CD4-positive, alpha-beta T cell (primary cell): ENCODE results near the gene COL4A3. TPM values are rescaled to one million over a fixed set of nuclear protein-coding genes. Genes with fewer than 3 reads are reported as not detected.

Experiments used
- ATAC-seq: fragments of 200-7000 bp; cut with Tn5 transposase; one replicate; pipeline ENCODE4 v1.10.0; 2022; ENCODE audit warnings: mild to moderate bottlenecking; ENCODE audit not compliant: poor library complexity
- CTCF ChIA-PET: fragments of 350-600 bp; sonication (Branson Sonifier 250); formaldehyde crosslinking; loops from one replicate; lab custom pipeline; 2021; ENCODE audit warnings: antibody characterized with exemption, inconsistent platforms; lab: Charles Lee
- POLR2A ChIA-PET: fragments of 350-600 bp; sonication (Branson Sonifier 250); formaldehyde crosslinking; loops from one replicate; lab custom pipeline; 2021; ENCODE audit warnings: antibody characterized with exemption, inconsistent platforms; lab: Charles Lee
- DNase-seq, 14 experiments: peaks; one replicate each; pipeline ENCODE4 v3.0.0-alpha.2; 2013 to 2020; ENCODE audit warnings: mixed read lengths in 2 of 14
- H3K27ac ChIP-seq, 2 donors: one replicate each; pipeline versions ENCODE4 v1.5.1 to v1.7.0; 2013; ENCODE audit warnings: low read length in 2 of 2, low read depth in 1 of 2, mild to moderate bottlenecking in 1 of 2
- H3K27me3 ChIP-seq, 2 experiments: 1 replicate in 1 of 2; 2 replicates in 1 of 2; pipeline versions ENCODE4 v1.6.1 to v1.7.0; 2013; ENCODE audit warnings: low read length in 2 of 2, control low read depth in 1 of 2, mild to moderate bottlenecking in 1 of 2, moderate library complexity in 1 of 2; ENCODE audit not compliant: insufficient read depth in 2 of 2, control insufficient read depth in 1 of 2
- H3K36me3 ChIP-seq: one replicate; pipeline ENCODE4 v1.6.1; 2013; ENCODE audit warnings: low read length, control low read depth; ENCODE audit not compliant: insufficient read depth
- H3K4me1 ChIP-seq: one replicate; pipeline ENCODE4 v1.6.1; 2013; ENCODE audit warnings: low read length, control low read depth; ENCODE audit not compliant: insufficient read depth
- H3K4me3 ChIP-seq: one replicate; pipeline ENCODE4 v1.5.1; 2013; ENCODE audit warnings: mild to moderate bottlenecking, low read length, moderate library complexity
- H3K9me3 ChIP-seq, 2 experiments: 1 replicate in 1 of 2; 2 replicates in 1 of 2; pipeline versions ENCODE4 v1.6.1 to v1.7.0; 2013; ENCODE audit warnings: low read length in 2 of 2, mild to moderate bottlenecking in 2 of 2, control low read depth in 1 of 2, moderate library complexity in 1 of 2; ENCODE audit not compliant: control insufficient read depth in 1 of 2, insufficient read depth in 1 of 2
- H3K27ac Mint-ChIP-seq: one replicate; pipeline ENCODE4 v1.8.0; 2020; ENCODE audit warnings: mixed read lengths
- H3K27me3 Mint-ChIP-seq: one replicate; pipeline ENCODE4 v1.8.0; 2021; ENCODE audit warnings: mixed read lengths
- H3K36me3 Mint-ChIP-seq: one replicate; pipeline ENCODE4 v1.8.0; 2021; ENCODE audit warnings: low read depth, mixed read lengths
- H3K4me1 Mint-ChIP-seq: one replicate; pipeline ENCODE4 v1.8.0; 2021; ENCODE audit warnings: low read depth, mixed read lengths
- H3K4me3 Mint-ChIP-seq: one replicate; pipeline ENCODE4 v1.8.0; 2020; ENCODE audit warnings: mild to moderate bottlenecking, mixed read lengths
- H3K9me3 Mint-ChIP-seq: one replicate; pipeline ENCODE4 v1.8.0; 2020; ENCODE audit warnings: mixed read lengths
- CTCF ChIP-seq: fragments of 200-600 bp; IDR thresholded peaks from one replicate; pipeline ENCODE4 v1.8.0; 2022; ENCODE audit warnings: antibody characterized with exemption, mild to moderate bottlenecking
- intact Hi-C, 2 experiments: fragments of 100-400 bp; cut with DNase I in 1 of 2; cut with micrococcal nuclease in 1 of 2; formaldehyde crosslinking; loops; one replicate each; pipeline versions ENCODE4 v1.15.1 to v1.9.0; 2023 to 2025; cut with DNase I, micrococcal nuclease
- total RNA-seq, 174 experiments: library from RNA in 2 of 174; stranded (reverse) in 2 of 174; gene quantifications; one replicate each; pipeline ENCODE4 v1.2.3 and lab custom pipeline; 2021 to 2026

The COL4A3 gene
- total RNA-seq, 2 experiments from 2014 or later, result not detected

- Histone ChIP-seq H3K9me3 (no peaks in the 10 kb centered on the region), H3K27ac (no peak overlapping the region), H3K27me3 (peaks cover 4 to 6% of the 10 kb centered on the region in 2 experiments), H3K36me3 (no peaks in the 10 kb centered on the region), H3K4me3 (no peak overlapping the region), H3K4me1 (no peaks in the 10 kb centered on the region)
- ChIA-PET CTCF (no interaction called here), POLR2A (no interaction called here)
- no peaks in the 10 kb centered on the region for H3K4me1 Mint-ChIP-seq
- intact Hi-C loops, result no loop called here
- H3K27ac Mint-ChIP-seq, result no peak overlapping the region
- no peaks in the 10 kb centered on the region for H3K9me3 Mint-ChIP-seq
- H3K4me3 Mint-ChIP-seq, result no peak overlapping the region
- TF ChIP-seq CTCF, result no peak
- ATAC-seq (no peak), DNase-seq (no peak)
- H3K36me3 Mint-ChIP-seq, result no peaks in the 10 kb centered on the region
- peaks cover 29% of the 10 kb centered on the region for H3K27me3 Mint-ChIP-seq
These were observed 42.0 kb downstream of the COL4A3 start for GRCh38 chr2:227206406-227206805.

- ChIA-PET CTCF (no interaction called here), POLR2A (no interaction called here)
- no peaks in the 10 kb centered on the region for H3K36me3 Mint-ChIP-seq
- H3K4me3 Mint-ChIP-seq, result no peak overlapping the region
- Histone ChIP-seq H3K9me3 (no peaks in the 10 kb centered on the region), H3K27ac (no peak overlapping the region), H3K36me3 (no peaks in the 10 kb centered on the region), H3K27me3 (peaks cover 4 to 6% of the 10 kb centered on the region in 2 experiments), H3K4me1 (no peaks in the 10 kb centered on the region), H3K4me3 (no peak overlapping the region)
- intact Hi-C loops, result no loop called here
- H3K27ac Mint-ChIP-seq, result no peak overlapping the region
- ATAC-seq (no peak), DNase-seq (no peak)
- H3K4me1 Mint-ChIP-seq, result no peaks in the 10 kb centered on the region
- no peaks in the 10 kb centered on the region for H3K9me3 Mint-ChIP-seq
- TF ChIP-seq CTCF, result no peak
- peaks cover 29% of the 10 kb centered on the region for H3K27me3 Mint-ChIP-seq
These were observed 43.1 kb downstream of the COL4A3 start for GRCh38 chr2:227207573-227207972.

DNA sequence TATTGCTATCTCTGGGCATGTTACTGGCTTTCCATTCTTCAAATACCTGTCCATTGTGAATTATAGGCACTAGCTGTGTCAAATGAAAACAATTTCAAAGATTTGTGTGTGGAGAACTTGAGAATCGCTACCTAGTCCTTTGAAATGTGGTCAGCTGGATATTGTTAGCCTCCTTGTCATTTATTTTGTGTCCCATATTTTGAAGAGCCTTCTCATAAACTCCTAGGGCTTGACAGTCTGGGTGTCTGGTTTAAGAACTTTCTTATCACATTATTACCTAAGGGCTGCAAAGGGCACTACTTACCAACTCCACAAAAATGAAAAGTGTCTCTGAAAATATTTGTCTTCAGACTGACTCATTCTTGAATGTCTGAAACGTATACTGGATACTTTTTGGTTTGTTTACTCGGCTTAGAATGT is 50.2 kb downstream of the COL4A3 start:
- intact Hi-C loops, result no loop called here
- peaks cover 9% of the 10 kb centered on the region for H3K27me3 Mint-ChIP-seq
- Histone ChIP-seq H3K27ac (no peak overlapping the region), H3K36me3 (no peaks in the 10 kb centered on the region), H3K4me1 (no peaks in the 10 kb centered on the region), H3K27me3 (no peaks in the 10 kb centered on the region), H3K4me3 (no peak overlapping the region), H3K9me3 (no peaks in the 10 kb centered on the region)
- no peak overlapping the region for H3K27ac Mint-ChIP-seq
- no peaks in the 10 kb centered on the region for H3K36me3 Mint-ChIP-seq
- H3K4me3 Mint-ChIP-seq, result no peak overlapping the region
- DNase-seq (no peak), ATAC-seq (no peak)
- POLR2A ChIA-PET, result no interaction called here
- no peak for TF ChIP-seq CTCF
- H3K4me1 Mint-ChIP-seq, result no peaks in the 10 kb centered on the region
- CTCF ChIA-PET, result no interaction called here
- no peaks in the 10 kb centered on the region for H3K9me3 Mint-ChIP-seq
